Testis (tissue), 3 donors: ENCODE data around the gene CACNG4. TPM values are rescaled to one million over a fixed set of nuclear protein-coding genes. Genes with fewer than 3 reads are reported as not detected.

ENCODE experiments used
- DNase-seq: peaks from one replicate; pipeline ENCODE4 v3.0.0-alpha.2; 2019
- H3K27ac ChIP-seq, 2 donors: fragments of 200-600 bp; sonication (generic); one replicate each; pipeline ENCODE4 v1.5.1; 2019
- H3K27me3 ChIP-seq: fragments of 200-600 bp; sonication (generic); one replicate; pipeline ENCODE4 v1.5.1; 2019
- H3K36me3 ChIP-seq: fragments of 200-600 bp; sonication (generic); one replicate; pipeline ENCODE4 v1.5.1; 2017; ENCODE audit warnings: low read depth; ENCODE audit errors: missing control alignments
- H3K4me1 ChIP-seq: fragments of 200-600 bp; sonication (generic); one replicate; pipeline ENCODE4 v1.5.1; 2019
- H3K4me3 ChIP-seq, 2 donors: fragments of 200-600 bp; sonication (generic); one replicate each; pipeline ENCODE4 v1.5.1; 2017 to 2019
- H3K9me3 ChIP-seq: fragments of 200-600 bp; sonication (generic); one replicate; pipeline ENCODE4 v1.5.1; 2017
- POLR2A ChIP-seq: fragments of 450-650 bp; IDR thresholded peaks from one replicate; pipeline ENCODE4 v1.6.1; 2017; ENCODE audit warnings: antibody characterized with exemption, mild to moderate bottlenecking, moderate library complexity
- WGBS, 2 donors: methylation state at CpG; one replicate each; pipeline ENCODE4 v1.1.5; 2018; 5-methylcytosine and 5-hydroxymethylcytosine counted together
- intact Hi-C: fragments of 100-400 bp; cut with DNase I; formaldehyde crosslinking; loops from one replicate; pipeline ENCODE4 v1.15.1; 2023; ENCODE audit warnings: low total_unique reads
- polyA plus RNA-seq: library from polyadenylated mRNA; stranded (reverse); fragments of 350-450 nt; fragmentation: Illumina TruSeq; extraction: RNeasy Lipid Tissue Mini Kit (QIAGEN cat#74804); gene quantifications from one replicate; pipeline ENCODE4 v1.2.3, GENCODE V29; 2014; ENCODE audit warnings: low read depth, low replicate concordance; ENCODE audit not compliant: insufficient read depth
- total RNA-seq, 2 donors: library from RNA; depleted of rRNA; stranded (reverse); fragments of >200 nt; gene quantifications; one replicate each; pipeline ENCODE4 v1.2.3, GENCODE V29; 2016
- TF ChIP-seq, protein P1 (sequence below), 3 experiments: fragments of 450-650 bp in 2 of 3; fragments of 200-600 bp in 1 of 3; sonication (generic) in 1 of 3; IDR thresholded peaks; one replicate each; pipeline ENCODE4 v1.5.1; 2016 to 2019; ENCODE audit warnings: antibody characterized with exemption in 3 of 3, mild to moderate bottlenecking in 2 of 3, moderate library complexity in 1 of 3

CACNG4 gene
- total and polyA plus RNA-seq, 3 donors from 2014 or later: 0.16 to 0.81 (median 0.46) TPM

DNA sequence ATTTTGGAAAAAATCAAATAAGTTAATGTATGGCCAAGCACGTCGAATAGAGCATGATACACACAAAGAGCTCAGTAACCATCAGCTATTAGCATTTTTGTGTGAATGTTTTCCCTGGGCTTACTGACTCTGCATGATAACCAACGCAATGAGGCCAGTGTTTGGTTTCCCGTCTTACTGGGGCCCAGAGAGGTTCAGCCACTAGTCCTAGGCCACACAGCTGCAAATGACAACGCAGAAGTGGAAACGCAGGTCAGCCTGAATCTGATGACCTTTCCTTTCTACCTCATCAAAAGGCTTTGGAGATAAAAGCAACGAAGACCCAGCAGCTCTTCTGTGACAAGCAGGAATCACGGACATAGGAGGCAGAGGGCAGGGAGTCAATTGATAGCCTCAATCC, 7.2 kb upstream of the CACNG4 start:
- Histone ChIP-seq H3K4me3 (no peak overlapping the region), H3K36me3 (no peaks in the 10 kb centered on the region), H3K4me1 (no peaks in the 10 kb centered on the region), H3K9me3 (no peaks in the 10 kb centered on the region), H3K27ac (no peak overlapping the region), H3K27me3 (no peaks in the 10 kb centered on the region)
- no peak for DNase-seq
- WGBS, 2 donors: 93 to 94% methylated on average over 8 of the region's 8 CpGs
- TF ChIP-seq, protein P1, sequence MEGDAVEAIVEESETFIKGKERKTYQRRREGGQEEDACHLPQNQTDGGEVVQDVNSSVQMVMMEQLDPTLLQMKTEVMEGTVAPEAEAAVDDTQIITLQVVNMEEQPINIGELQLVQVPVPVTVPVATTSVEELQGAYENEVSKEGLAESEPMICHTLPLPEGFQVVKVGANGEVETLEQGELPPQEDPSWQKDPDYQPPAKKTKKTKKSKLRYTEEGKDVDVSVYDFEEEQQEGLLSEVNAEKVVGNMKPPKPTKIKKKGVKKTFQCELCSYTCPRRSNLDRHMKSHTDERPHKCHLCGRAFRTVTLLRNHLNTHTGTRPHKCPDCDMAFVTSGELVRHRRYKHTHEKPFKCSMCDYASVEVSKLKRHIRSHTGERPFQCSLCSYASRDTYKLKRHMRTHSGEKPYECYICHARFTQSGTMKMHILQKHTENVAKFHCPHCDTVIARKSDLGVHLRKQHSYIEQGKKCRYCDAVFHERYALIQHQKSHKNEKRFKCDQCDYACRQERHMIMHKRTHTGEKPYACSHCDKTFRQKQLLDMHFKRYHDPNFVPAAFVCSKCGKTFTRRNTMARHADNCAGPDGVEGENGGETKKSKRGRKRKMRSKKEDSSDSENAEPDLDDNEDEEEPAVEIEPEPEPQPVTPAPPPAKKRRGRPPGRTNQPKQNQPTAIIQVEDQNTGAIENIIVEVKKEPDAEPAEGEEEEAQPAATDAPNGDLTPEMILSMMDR (IDR thresholded peaks at IDR 0.05): no peak
- no peak for TF ChIP-seq POLR2A
- intact Hi-C loops: no loop called here

DNA sequence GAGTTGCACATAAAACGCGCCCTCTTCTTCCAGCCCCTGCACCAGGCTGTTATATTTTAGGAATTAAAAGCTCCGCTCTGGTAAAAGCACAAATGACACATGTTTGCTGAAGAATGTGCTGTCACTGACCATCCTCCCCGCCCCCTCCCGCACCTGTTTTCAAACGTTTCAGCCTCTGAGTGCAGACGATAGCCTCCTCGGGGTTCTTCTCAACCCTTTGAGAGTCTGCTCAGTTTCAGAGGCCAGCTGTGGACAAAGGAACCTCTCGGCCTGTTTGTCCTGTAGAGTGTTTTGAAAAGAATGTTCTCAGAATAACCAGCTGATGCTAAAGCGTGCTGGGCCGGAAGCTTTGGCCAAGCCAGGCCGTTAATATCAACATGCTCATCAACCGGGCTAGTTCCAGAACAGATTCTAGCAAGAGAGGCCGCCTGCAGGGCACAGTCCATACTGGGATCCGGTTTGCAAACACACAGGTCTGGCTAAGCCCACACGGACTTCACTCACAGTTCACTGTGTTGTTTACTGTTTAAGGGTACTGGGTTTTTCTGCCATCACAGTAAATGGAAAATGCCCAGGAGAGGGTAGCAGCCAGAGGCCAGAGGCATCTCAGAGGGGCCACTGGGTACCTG, 6.4 kb upstream of the CACNG4 start:
- no peaks in the 10 kb centered on the region for H3K36me3 ChIP-seq
- H3K27me3 ChIP-seq: no peaks in the 10 kb centered on the region
- H3K9me3 ChIP-seq: no peaks in the 10 kb centered on the region
- no peak overlapping the region for H3K4me3 ChIP-seq
- TF ChIP-seq, protein P1 (IDR thresholded peaks at IDR 0.05): no peak
- TF ChIP-seq POLR2A: no peak
- intact Hi-C loops: no loop called here
- H3K27ac ChIP-seq: no peak overlapping the region
- WGBS, 2 donors: 41 to 47% methylated on average over 16 of the region's 16 CpGs
- no peak for DNase-seq
- no peaks in the 10 kb centered on the region for H3K4me1 ChIP-seq

DNA sequence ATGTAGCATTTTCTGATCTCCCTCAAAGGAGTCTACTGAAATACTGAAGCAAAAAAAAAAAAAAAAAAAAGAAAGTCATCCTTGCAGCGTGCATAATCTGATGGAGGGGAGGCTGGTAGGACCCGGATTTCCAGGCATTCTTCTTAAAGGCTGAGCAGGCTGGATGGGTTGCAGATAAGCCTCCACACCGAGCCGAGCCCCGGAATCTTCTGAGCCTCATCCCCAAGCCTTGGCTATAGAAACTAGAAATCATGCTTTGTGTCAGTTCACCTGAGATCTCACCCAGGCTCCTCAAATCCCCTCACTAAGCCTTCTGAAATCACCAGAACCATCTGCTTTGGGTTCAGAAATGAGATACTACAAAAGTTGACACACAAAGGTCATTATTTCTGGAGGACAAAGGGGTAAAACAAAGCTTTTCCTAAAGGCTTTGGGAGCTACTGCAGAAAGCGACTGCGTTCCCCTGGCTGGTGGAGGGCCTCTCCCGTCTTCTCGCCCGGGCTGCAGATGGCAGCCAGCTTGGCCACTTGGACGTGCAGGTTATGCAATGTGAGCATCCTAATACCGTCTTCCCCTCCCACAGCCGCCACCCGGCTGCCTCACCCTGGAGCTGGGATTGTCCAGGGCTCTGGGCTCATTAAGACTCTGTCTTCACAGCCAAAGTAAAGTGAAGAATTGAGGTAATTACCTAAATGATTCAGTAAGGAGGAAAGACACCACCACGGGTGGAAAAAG, 4.7 kb upstream of the CACNG4 start:
- no peak for TF ChIP-seq POLR2A
- TF ChIP-seq, protein P1 (IDR thresholded peaks at IDR 0.05): no peak
- intact Hi-C loops: no loop called here
- WGBS, 2 donors: 80 to 90% methylated on average over 15 of the region's 15 CpGs
- no peak overlapping the region for H3K27ac ChIP-seq
- DNase-seq: no peak
- no peaks in the 10 kb centered on the region for H3K27me3 ChIP-seq
- H3K36me3 ChIP-seq: no peaks in the 10 kb centered on the region
- no peak overlapping the region for H3K4me3 ChIP-seq
- no peaks in the 10 kb centered on the region for H3K9me3 ChIP-seq
- H3K4me1 ChIP-seq: no peaks in the 10 kb centered on the region

DNA sequence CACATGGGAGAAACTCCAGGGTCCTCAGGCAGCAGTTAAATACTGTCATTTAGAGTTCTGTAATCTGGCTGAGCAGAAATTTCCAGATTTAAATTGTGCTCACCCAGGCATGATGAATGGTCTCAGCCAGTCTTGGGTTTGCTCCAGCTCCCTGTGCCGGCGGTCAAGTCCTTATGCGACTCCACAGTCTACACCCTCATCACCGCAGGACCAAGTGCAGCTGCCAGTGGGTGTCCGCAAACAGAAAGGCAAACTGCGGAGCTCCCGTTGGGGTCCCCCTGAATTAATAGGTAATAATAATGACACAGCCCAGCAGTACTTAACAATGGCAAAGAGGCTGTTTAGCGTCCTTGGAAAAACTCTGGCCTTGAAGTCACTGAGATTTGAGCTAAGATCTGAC, 3.9 kb upstream of the CACNG4 start:
- H3K27me3 ChIP-seq: no peaks in the 10 kb centered on the region
- DNase-seq: no peak
- intact Hi-C loops: no loop called here
- TF ChIP-seq POLR2A: no peak
- TF ChIP-seq, protein P1 (IDR thresholded peaks at IDR 0.05): no peak
- no peaks in the 10 kb centered on the region for H3K36me3 ChIP-seq
- H3K4me1 ChIP-seq: no peaks in the 10 kb centered on the region
- no peak overlapping the region for H3K27ac ChIP-seq
- no peak overlapping the region for H3K4me3 ChIP-seq
- WGBS, 2 donors: 73 to 75% methylated on average over 5 to 8 of the region's 8 CpGs
- H3K9me3 ChIP-seq: no peaks in the 10 kb centered on the region
